HL-60 (cell line): ENCODE measurements around the gene EPHB2.

Experiments used
- CTCF ChIP-seq: IDR thresholded peaks from one replicate; pipeline ENCODE4 v1.5.1; 2011; ENCODE audit warnings: low read length, control low read depth, inconsistent platforms; ENCODE audit not compliant: insufficient read depth
- POLR2AphosphoS5 ChIP-seq: IDR thresholded peaks from 2 replicates; pipeline ENCODE4 v1.6.1; 2012; ENCODE audit warnings: low read depth

- no peak for TF ChIP-seq CTCF
- no peak for TF ChIP-seq POLR2AphosphoS5
Observed at GRCh38 chr1:22729912-22730311, 19.3 kb downstream of the EPHB2 start.
